Caco-2 (cell line): ENCODE measurements around the gene SCN2B. TPM values are rescaled to one million over a fixed set of nuclear protein-coding genes. Genes with fewer than 3 reads are reported as not detected.

Experiments used
- BruUV-seq: library from RNA; stranded (reverse); fragments of 400-500 nt; replicated peaks from 2 replicates; lab custom pipeline; 2021; lab: Mats Ljungman, UMichigan
- CTCF ChIA-PET: fragments of 300-600 bp; sonication (Branson Sonifier 250); formaldehyde crosslinking; loops from one replicate; lab custom pipeline; 2022; ENCODE audit warnings: antibody characterized with exemption; lab: Charles Lee
- POLR2A ChIA-PET: fragments of 300-600 bp; sonication (Branson Sonifier 250); formaldehyde crosslinking; loops from one replicate; lab custom pipeline; 2022; ENCODE audit warnings: antibody characterized with exemption; lab: Charles Lee
- DNase-seq, 2 experiments: peaks; one replicate each; pipeline versions ENCODE4 v3.0.0 to v3.0.0-alpha.2; 2020 to 2022
- H3K27me3 ChIP-seq: replicated peaks from 2 replicates; pipeline ENCODE4 v1.6.0; 2011; ENCODE audit warnings: low read length; ENCODE audit not compliant: control insufficient read depth, insufficient read depth
- H3K36me3 ChIP-seq: 2 replicates; pipeline ENCODE4 v1.5.1; 2011; ENCODE audit warnings: low read length; ENCODE audit not compliant: control insufficient read depth, insufficient read depth
- H3K4me1 ChIP-seq: fragments of 250-450 bp; sonication (Bioruptor Pico); 2 replicates; pipeline ENCODE4 v1.5.1; 2020; ENCODE audit warnings: mild to moderate bottlenecking
- H3K4me3 ChIP-seq: 2 replicates; pipeline ENCODE4 v1.5.1; 2011; ENCODE audit warnings: low read depth, mild to moderate bottlenecking, control low read depth, low read length
- H3K9me3 ChIP-seq: fragments of 250-450 bp; sonication (Bioruptor Pico); 2 replicates; pipeline ENCODE4 v1.5.1; 2020; ENCODE audit warnings: mild to moderate bottlenecking, moderate library complexity
- H3K27ac Mint-ChIP-seq: one replicate; pipeline ENCODE4 v1.8.0; 2022; ENCODE audit warnings: mixed read lengths; ENCODE audit not compliant: unreplicated experiment
- H3K27me3 Mint-ChIP-seq: one replicate; pipeline ENCODE4 v1.8.0; 2022; ENCODE audit warnings: mixed read lengths; ENCODE audit not compliant: insufficient read depth, unreplicated experiment
- H3K36me3 Mint-ChIP-seq: one replicate; pipeline ENCODE4 v1.8.0; 2022; ENCODE audit warnings: mild to moderate bottlenecking, mixed read lengths; ENCODE audit not compliant: insufficient read depth, unreplicated experiment
- H3K4me1 Mint-ChIP-seq: one replicate; pipeline ENCODE4 v1.8.0; 2022; ENCODE audit warnings: low read depth, mixed read lengths; ENCODE audit not compliant: unreplicated experiment
- H3K4me3 Mint-ChIP-seq: one replicate; pipeline ENCODE4 v1.8.0; 2022; ENCODE audit warnings: mild to moderate bottlenecking, moderate library complexity, mixed read lengths; ENCODE audit not compliant: unreplicated experiment
- H3K9me3 Mint-ChIP-seq: one replicate; pipeline ENCODE4 v1.8.0; 2022; ENCODE audit warnings: mixed read lengths; ENCODE audit not compliant: unreplicated experiment
- CTCF ChIP-seq, 2 experiments: fragments of 200-600 bp in 1 of 2; IDR thresholded peaks; 1 replicate in 1 of 2; 2 replicates in 1 of 2; pipeline versions ENCODE4 v1.5.1 to v1.8.0; 2011 to 2022; ENCODE audit warnings: antibody characterized with exemption in 1 of 2, control low read depth in 1 of 2, inconsistent platforms in 1 of 2, low read depth in 1 of 2, low read length in 1 of 2, mild to moderate bottlenecking in 1 of 2, moderate library complexity in 1 of 2; ENCODE audit not compliant: insufficient read depth in 1 of 2, severe bottlenecking in 1 of 2, unreplicated experiment in 1 of 2
- intact Hi-C: fragments of 100-400 bp; cut with micrococcal nuclease; formaldehyde crosslinking; loops from one replicate; pipeline ENCODE4 v1.10.0; 2022; ENCODE audit not compliant: unreplicated experiment
- total RNA-seq: library from RNA; stranded (reverse); gene quantifications from 2 replicates; pipeline ENCODE4 v1.2.3, GENCODE V29; 2022

The SCN2B gene
- total RNA-seq, 1 experiment from 2014 or later: not detected

- ChIA-PET CTCF (interaction anchor here (0.6 to 3.5 kb wide), 22 partner anchors 8 to 363 kb away, joined by 3 to 37 read pairs (median 5); partner anchors contain the start of genes MPZL2 and TMPRSS4), POLR2A (no interaction called here)
- H3K9me3 Mint-ChIP-seq: no peaks in the 10 kb centered on the region
- no peak for TF ChIP-seq CTCF (IDR thresholded peaks at IDR 0.05; ENCODE audit: insufficient read depth in 1 of 2, low read depth in 1 of 2, low read length in 1 of 2, severe bottlenecking in 1 of 2, unreplicated experiment in 1 of 2)
- Histone ChIP-seq H3K9me3 (no peaks in the 10 kb centered on the region), H3K4me3 (no peak overlapping the region), H3K4me1 (peaks cover 3% of the 10 kb centered on the region; the same call in 1 of the 2 replicates), H3K36me3 (no peaks in the 10 kb centered on the region), H3K27me3 (no peaks in the 10 kb centered on the region; the same call in 1 of the 2 replicates)
- peaks cover 6% of the 10 kb centered on the region for H3K36me3 Mint-ChIP-seq
- H3K27me3 Mint-ChIP-seq: no peaks in the 10 kb centered on the region
- H3K27ac Mint-ChIP-seq: no peak overlapping the region
- DNase-seq: no peak
- BruUV-seq: no TSS peak
- intact Hi-C loops: loop anchor here (1.0 kb wide), 2 partner anchors 26 to 120 kb away; no protein-coding TSS in a partner anchor
- peaks cover 21% of the 10 kb centered on the region for H3K4me1 Mint-ChIP-seq
- H3K4me3 Mint-ChIP-seq: no peak overlapping the region
Observed at GRCh38 chr11:118170882-118171268, 5.6 kb downstream of the SCN2B start.

- TF ChIP-seq CTCF (IDR thresholded peaks at IDR 0.05; ENCODE audit: insufficient read depth in 1 of 2, low read depth in 1 of 2, low read length in 1 of 2, severe bottlenecking in 1 of 2, unreplicated experiment in 1 of 2): no peak
- DNase-seq: no peak
- Mint-ChIP-seq H3K27ac (no peak overlapping the region), H3K4me3 (no peak overlapping the region), H3K27me3 (no peaks in the 10 kb centered on the region), H3K4me1 (peaks cover 14% of the 10 kb centered on the region), H3K9me3 (no peaks in the 10 kb centered on the region), H3K36me3 (peaks cover 6% of the 10 kb centered on the region)
- intact Hi-C loops: no loop called here
- ChIA-PET CTCF (interaction anchor here (0.7 to 3.5 kb wide), 5 partner anchors 12 to 117 kb away, joined by 3 to 37 read pairs (median 6); no protein-coding TSS in a partner anchor), POLR2A (no interaction called here)
- peaks cover 3% of the 10 kb centered on the region; the same call in 1 of the 2 replicates for H3K4me1 ChIP-seq
- H3K9me3 ChIP-seq: no peaks in the 10 kb centered on the region
- no TSS peak for BruUV-seq
- H3K27me3 ChIP-seq: no peaks in the 10 kb centered on the region; the same call in 1 of the 2 replicates
- H3K36me3 ChIP-seq: no peaks in the 10 kb centered on the region
- H3K4me3 ChIP-seq: no peak overlapping the region
Observed at GRCh38 chr11:118170231-118170630, 6.2 kb downstream of the SCN2B start.

GRCh38 chr11:118169300-118170140 is 6.9 kb downstream of the SCN2B start:
- Mint-ChIP-seq H3K27ac (no peak overlapping the region), H3K4me3 (no peak overlapping the region), H3K9me3 (no peaks in the 10 kb centered on the region), H3K27me3 (no peaks in the 10 kb centered on the region), H3K4me1 (peaks cover 8% of the 10 kb centered on the region), H3K36me3 (peaks cover 3% of the 10 kb centered on the region)
- Histone ChIP-seq H3K9me3 (no peaks in the 10 kb centered on the region), H3K4me1 (peaks cover 3% of the 10 kb centered on the region; the same call in 1 of the 2 replicates), H3K4me3 (no peak overlapping the region), H3K27me3 (no peaks in the 10 kb centered on the region; the same call in 1 of the 2 replicates), H3K36me3 (no peaks in the 10 kb centered on the region)
- no peak for TF ChIP-seq CTCF (IDR thresholded peaks at IDR 0.05; ENCODE audit: insufficient read depth in 1 of 2, low read depth in 1 of 2, low read length in 1 of 2, severe bottlenecking in 1 of 2, unreplicated experiment in 1 of 2)
- no peak for DNase-seq
- no TSS peak for BruUV-seq
- intact Hi-C loops: no loop called here
- ChIA-PET POLR2A (interaction anchor here (0.8 kb wide), 1 partner anchor 190 kb away, joined by 3 read pairs; the partner anchor contains the start of gene UBE4A), CTCF (interaction anchor here (0.7 to 3.5 kb wide), 6 partner anchors 13 to 166 kb away, joined by 3 to 37 read pairs (median 3); no protein-coding TSS in a partner anchor)
